GM12892 (cell line): Measurements from ENCODE around the gene MRPL27.

ENCODE experiments used
- POLR2A ChIP-seq: IDR thresholded peaks from 2 replicates; pipeline ENCODE4 v1.6.1; 2011; ENCODE audit warnings: low read depth, low read length, control low read depth
- TAF1 ChIP-seq: IDR thresholded peaks from 2 replicates; pipeline ENCODE4 v1.6.1; 2011; ENCODE audit warnings: low read depth, mild to moderate bottlenecking, control low read depth, low read length, borderline replicate concordance

GRCh38 chr17:50365165-50365564 lies 7.8 kb downstream of the MRPL27 start:
- TF ChIP-seq POLR2A (no peak), TAF1 (no peak)
